ENCODE measurements around the gene SLC38A11. TPM values are rescaled to one million over a fixed set of nuclear protein-coding genes. Genes with fewer than 3 reads are reported as not detected.

SLC38A11 gene
- total and polyA plus RNA-seq, 2 of the 13 experiments (the other 11 are each of a cell fraction or from before 2014, with no cell fraction given), result 14.0 to 14.3 TPM

DNA sequence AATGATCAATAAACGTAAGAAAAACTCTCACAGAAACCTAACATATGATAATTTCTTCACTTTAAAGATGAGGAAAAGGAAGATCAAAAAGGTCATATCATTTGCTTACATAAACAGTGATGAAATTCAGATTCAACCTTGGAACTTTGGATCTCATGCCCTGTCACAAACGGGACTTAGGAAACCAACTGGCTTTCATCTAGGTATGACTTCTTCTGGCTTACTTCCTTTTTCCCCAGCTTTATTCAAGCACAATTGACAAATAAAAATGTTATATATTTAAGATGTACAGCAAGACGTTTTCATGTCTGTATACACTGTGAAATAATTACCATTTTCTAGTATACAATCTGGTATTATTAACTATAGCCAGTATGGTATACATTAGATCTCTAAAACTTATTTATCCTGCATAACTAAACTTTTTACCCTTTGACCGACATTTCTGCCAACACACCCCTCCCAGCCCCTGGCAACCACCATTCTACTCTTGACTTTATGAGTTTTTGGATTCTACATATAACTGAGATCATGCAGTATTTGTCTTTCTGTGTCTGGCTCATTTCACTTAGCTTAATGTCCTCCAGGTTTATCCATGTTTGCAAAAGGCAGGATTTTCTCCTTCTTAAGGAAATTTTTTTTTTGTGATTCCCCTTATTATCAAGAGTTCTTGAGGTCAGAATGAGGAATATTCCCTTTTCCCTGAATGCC is 67.7 kb downstream of the SLC38A11 start (continued):
- TF ChIP-seq ARHGAP35 (CRISPR knock-in tag; IDR thresholded peaks at IDR 0.05; ENCODE audit: borderline replicate concordance), result no peak
- no peak for TF ChIP-seq ZFP37 (CRISPR knock-in tag; IDR thresholded peaks at IDR 0.05; ENCODE audit: borderline replicate concordance)
- TF ChIP-seq, protein P1, sequence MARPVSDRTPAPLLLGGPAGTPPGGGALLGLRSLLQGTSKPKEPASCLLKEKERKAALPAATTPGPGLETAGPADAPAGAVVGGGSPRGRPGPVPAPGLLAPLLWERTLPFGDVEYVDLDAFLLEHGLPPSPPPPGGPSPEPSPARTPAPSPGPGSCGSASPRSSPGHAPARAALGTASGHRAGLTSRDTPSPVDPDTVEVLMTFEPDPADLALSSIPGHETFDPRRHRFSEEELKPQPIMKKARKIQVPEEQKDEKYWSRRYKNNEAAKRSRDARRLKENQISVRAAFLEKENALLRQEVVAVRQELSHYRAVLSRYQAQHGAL (CRISPR knock-in tag; IDR thresholded peaks at IDR 0.05; ENCODE audit: not compliant biosample characterization), result no peak
- no peak for TF ChIP-seq RFXAP (CRISPR knock-in tag; IDR thresholded peaks at IDR 0.05; ENCODE audit: borderline replicate concordance)
- TF ChIP-seq, protein P2, sequence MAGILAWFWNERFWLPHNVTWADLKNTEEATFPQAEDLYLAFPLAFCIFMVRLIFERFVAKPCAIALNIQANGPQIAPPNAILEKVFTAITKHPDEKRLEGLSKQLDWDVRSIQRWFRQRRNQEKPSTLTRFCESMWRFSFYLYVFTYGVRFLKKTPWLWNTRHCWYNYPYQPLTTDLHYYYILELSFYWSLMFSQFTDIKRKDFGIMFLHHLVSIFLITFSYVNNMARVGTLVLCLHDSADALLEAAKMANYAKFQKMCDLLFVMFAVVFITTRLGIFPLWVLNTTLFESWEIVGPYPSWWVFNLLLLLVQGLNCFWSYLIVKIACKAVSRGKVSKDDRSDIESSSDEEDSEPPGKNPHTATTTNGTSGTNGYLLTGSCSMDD (CRISPR knock-in tag; IDR thresholded peaks at IDR 0.05), result no peak
- TF ChIP-seq THYN1 (CRISPR knock-in tag; IDR thresholded peaks at IDR 0.05; ENCODE audit: borderline replicate concordance, low read depth), result no peak
- no peak for TF ChIP-seq NFYC (CRISPR knock-in tag; IDR thresholded peaks at IDR 0.05)
- TF ChIP-seq, protein P3, sequence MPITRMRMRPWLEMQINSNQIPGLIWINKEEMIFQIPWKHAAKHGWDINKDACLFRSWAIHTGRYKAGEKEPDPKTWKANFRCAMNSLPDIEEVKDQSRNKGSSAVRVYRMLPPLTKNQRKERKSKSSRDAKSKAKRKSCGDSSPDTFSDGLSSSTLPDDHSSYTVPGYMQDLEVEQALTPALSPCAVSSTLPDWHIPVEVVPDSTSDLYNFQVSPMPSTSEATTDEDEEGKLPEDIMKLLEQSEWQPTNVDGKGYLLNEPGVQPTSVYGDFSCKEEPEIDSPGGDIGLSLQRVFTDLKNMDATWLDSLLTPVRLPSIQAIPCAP (CRISPR knock-in tag; IDR thresholded peaks at IDR 0.05; ENCODE audit: low read depth), result no peak
- TF ChIP-seq IKZF1 (IDR thresholded peaks at IDR 0.05), result no peak
- TF ChIP-seq, protein P4, sequence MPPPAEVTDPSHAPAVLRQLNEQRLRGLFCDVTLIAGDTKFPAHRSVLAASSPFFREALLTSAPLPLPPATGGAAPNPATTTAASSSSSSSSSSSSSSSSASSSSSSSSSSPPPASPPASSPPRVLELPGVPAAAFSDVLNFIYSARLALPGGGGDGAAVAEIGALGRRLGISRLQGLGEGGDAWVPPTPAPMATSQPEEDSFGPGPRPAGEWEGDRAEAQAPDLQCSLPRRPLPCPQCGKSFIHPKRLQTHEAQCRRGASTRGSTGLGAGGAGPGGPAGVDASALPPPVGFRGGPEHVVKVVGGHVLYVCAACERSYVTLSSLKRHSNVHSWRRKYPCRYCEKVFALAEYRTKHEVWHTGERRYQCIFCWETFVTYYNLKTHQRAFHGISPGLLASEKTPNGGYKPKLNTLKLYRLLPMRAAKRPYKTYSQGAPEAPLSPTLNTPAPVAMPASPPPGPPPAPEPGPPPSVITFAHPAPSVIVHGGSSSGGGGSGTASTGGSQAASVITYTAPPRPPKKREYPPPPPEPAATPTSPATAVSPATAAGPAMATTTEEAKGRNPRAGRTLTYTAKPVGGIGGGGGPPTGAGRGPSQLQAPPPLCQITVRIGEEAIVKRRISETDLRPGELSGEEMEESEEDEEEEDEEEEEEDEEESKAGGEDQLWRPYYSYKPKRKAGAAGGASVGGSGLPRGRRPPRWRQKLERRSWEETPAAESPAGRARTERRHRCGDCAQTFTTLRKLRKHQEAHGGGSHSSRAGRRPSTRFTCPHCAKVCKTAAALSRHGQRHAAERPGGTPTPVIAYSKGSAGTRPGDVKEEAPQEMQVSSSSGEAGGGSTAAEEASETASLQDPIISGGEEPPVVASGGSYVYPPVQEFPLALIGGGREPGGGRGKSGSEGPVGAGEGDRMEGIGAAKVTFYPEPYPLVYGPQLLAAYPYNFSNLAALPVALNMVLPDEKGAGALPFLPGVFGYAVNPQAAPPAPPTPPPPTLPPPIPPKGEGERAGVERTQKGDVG (CRISPR knock-in tag; IDR thresholded peaks at IDR 0.05; ENCODE audit: borderline replicate concordance), result no peak
- TF ChIP-seq MATR3 (CRISPR knock-in tag; IDR thresholded peaks at IDR 0.05), result no peak
- TF ChIP-seq ZNF891 (CRISPR knock-in tag; IDR thresholded peaks at IDR 0.05), result no peak
- TF ChIP-seq REPIN1 (CRISPR knock-in tag; IDR thresholded peaks at IDR 0.05; ENCODE audit: borderline replicate concordance, low read depth), result peak; percentile 65; the same call in 1 of the 2 replicates
- no peak for TF ChIP-seq ZNF724P (CRISPR knock-in tag; IDR thresholded peaks at IDR 0.05; ENCODE audit: borderline replicate concordance)
- TF ChIP-seq, protein P5, sequence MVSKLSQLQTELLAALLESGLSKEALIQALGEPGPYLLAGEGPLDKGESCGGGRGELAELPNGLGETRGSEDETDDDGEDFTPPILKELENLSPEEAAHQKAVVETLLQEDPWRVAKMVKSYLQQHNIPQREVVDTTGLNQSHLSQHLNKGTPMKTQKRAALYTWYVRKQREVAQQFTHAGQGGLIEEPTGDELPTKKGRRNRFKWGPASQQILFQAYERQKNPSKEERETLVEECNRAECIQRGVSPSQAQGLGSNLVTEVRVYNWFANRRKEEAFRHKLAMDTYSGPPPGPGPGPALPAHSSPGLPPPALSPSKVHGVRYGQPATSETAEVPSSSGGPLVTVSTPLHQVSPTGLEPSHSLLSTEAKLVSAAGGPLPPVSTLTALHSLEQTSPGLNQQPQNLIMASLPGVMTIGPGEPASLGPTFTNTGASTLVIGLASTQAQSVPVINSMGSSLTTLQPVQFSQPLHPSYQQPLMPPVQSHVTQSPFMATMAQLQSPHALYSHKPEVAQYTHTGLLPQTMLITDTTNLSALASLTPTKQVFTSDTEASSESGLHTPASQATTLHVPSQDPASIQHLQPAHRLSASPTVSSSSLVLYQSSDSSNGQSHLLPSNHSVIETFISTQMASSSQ (IDR thresholded peaks at IDR 0.05; ENCODE audit: low read depth), result peak; percentile 60; the same call in 1 of the 2 replicates
- TF ChIP-seq, protein P5 (CRISPR knock-in tag; IDR thresholded peaks at IDR 0.05; ENCODE audit: borderline replicate concordance), result peak; percentile 77; the same call in 1 of the 2 replicates
- peak; percentile 49 for TF ChIP-seq GABPB1 (CRISPR knock-in tag; IDR thresholded peaks at IDR 0.05)
- no peak for TF ChIP-seq SALL2 (CRISPR knock-in tag; IDR thresholded peaks at IDR 0.05)

All from HepG2 (cell line).